Activated T-helper 2 cell treated with anti-CD3 and anti-CD28 coated beads, Interferon-gamma antibody, Interleukin-2, Interleukin-4, amounts not matched to agents 10 μg/mL and 5 μg/mL and 100 μg/mL, durations not matched to agents 14 hours and 24 hours and 36 hours (primary cell): Measurements from ENCODE around the gene ACE2. TPM values are rescaled to one million over a fixed set of nuclear protein-coding genes. Genes with fewer than 3 reads are reported as not detected.

Experiments
- DNase-seq: peaks from one replicate; pipeline ENCODE4 v3.0.0; 2021; ENCODE audit warnings: low spot score
- H3K27ac Mint-ChIP-seq: one replicate; pipeline ENCODE4 v1.8.0; 2021; ENCODE audit warnings: mixed read lengths
- H3K27me3 Mint-ChIP-seq: one replicate; pipeline ENCODE4 v1.8.0; 2021; ENCODE audit warnings: low read depth, mixed read lengths
- H3K36me3 Mint-ChIP-seq: one replicate; pipeline ENCODE4 v1.8.0; 2021; ENCODE audit warnings: low read depth, mixed read lengths
- H3K4me1 Mint-ChIP-seq: one replicate; pipeline ENCODE4 v1.8.0; 2021; ENCODE audit warnings: low read depth, mixed read lengths
- H3K4me3 Mint-ChIP-seq: one replicate; pipeline ENCODE4 v1.8.0; 2021; ENCODE audit warnings: low read depth, mild to moderate bottlenecking, moderate library complexity, mixed read lengths
- H3K9me3 Mint-ChIP-seq: one replicate; pipeline ENCODE4 v1.8.0; 2021; ENCODE audit warnings: mixed read lengths
- intact Hi-C: fragments of 100-400 bp; cut with micrococcal nuclease; formaldehyde crosslinking; loops from one replicate; pipeline ENCODE4 v1.15.1; 2023
- total RNA-seq: library from RNA; stranded (reverse); gene quantifications from 2 replicates; pipeline ENCODE4 v1.2.3, GENCODE V29; 2022

Gene ACE2
- total RNA-seq, 1 donor from 2014 or later: not detected

- Mint-ChIP-seq H3K36me3 (no peaks in the 10 kb centered on the region), H3K27ac (no peak overlapping the region), H3K27me3 (peaks cover 9% of the 10 kb centered on the region), H3K4me3 (no peak overlapping the region), H3K9me3 (no peaks in the 10 kb centered on the region), H3K4me1 (no peaks in the 10 kb centered on the region)
- intact Hi-C loops: no loop called here
- DNase-seq: no peak
Observed at GRCh38 chrX:15523088-15523487, 77.7 kb downstream of the ACE2 start.

GRCh38 chrX:15522464-15522863 is 78.3 kb downstream of the ACE2 start:
- Mint-ChIP-seq H3K4me3 (no peak overlapping the region), H3K27ac (no peak overlapping the region), H3K4me1 (no peaks in the 10 kb centered on the region), H3K36me3 (no peaks in the 10 kb centered on the region), H3K27me3 (peaks cover 9% of the 10 kb centered on the region), H3K9me3 (no peaks in the 10 kb centered on the region)
- no peak for DNase-seq
- intact Hi-C loops: no loop called here

- H3K9me3 Mint-ChIP-seq: no peaks in the 10 kb centered on the region
- intact Hi-C loops: no loop called here
- no peak overlapping the region for H3K4me3 Mint-ChIP-seq
- H3K36me3 Mint-ChIP-seq: no peaks in the 10 kb centered on the region
- H3K27ac Mint-ChIP-seq: no peak overlapping the region
- no peak for DNase-seq
- H3K4me1 Mint-ChIP-seq: no peaks in the 10 kb centered on the region
- H3K27me3 Mint-ChIP-seq: peaks cover 5% of the 10 kb centered on the region
Observed at GRCh38 chrX:15515931-15516330, 84.8 kb downstream of the ACE2 start.

GRCh38 chrX:15514279-15514678 is 86.5 kb downstream of the ACE2 start:
- Mint-ChIP-seq H3K4me3 (no peak overlapping the region), H3K27ac (no peak overlapping the region), H3K27me3 (peaks cover 7% of the 10 kb centered on the region), H3K9me3 (no peaks in the 10 kb centered on the region), H3K4me1 (no peaks in the 10 kb centered on the region), H3K36me3 (no peaks in the 10 kb centered on the region)
- no peak for DNase-seq
- intact Hi-C loops: no loop called here

DNA sequence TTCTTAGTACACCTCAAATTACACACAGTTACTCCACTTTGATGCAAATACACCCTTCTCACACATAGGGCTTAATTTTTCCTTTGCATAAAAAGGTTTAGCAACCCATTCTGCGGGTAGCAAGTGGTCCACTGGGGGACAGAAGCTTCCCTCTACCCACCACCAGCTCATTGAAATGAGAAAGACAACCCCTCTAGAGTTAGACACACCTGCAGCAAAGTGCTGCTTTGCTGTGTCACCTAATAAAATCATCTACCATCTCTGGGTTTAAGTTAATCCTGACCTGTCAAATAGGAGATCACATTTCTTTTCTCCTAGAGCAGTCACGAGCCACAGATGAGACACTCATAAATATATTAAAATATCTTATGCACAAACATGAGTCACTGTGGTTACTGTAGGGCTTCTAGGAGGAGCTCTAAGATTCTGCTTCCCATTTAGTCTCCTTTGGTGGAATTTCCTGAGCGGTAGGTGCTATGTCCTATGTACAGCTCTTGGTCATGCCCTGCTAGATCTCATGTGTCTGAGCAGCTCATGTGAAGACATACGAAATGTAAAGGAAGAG is 88.3 kb downstream of the ACE2 start:
- peaks cover 6% of the 10 kb centered on the region for H3K27me3 Mint-ChIP-seq
- no peaks in the 10 kb centered on the region for H3K9me3 Mint-ChIP-seq
- H3K27ac Mint-ChIP-seq: no peak overlapping the region
- intact Hi-C loops: no loop called here
- no peak overlapping the region for H3K4me3 Mint-ChIP-seq
- no peaks in the 10 kb centered on the region for H3K4me1 Mint-ChIP-seq
- DNase-seq: no peak
- H3K36me3 Mint-ChIP-seq: no peaks in the 10 kb centered on the region

- Mint-ChIP-seq H3K4me1 (no peaks in the 10 kb centered on the region), H3K36me3 (no peaks in the 10 kb centered on the region), H3K4me3 (no peak overlapping the region), H3K27ac (no peak overlapping the region), H3K9me3 (no peaks in the 10 kb centered on the region), H3K27me3 (peaks cover 6% of the 10 kb centered on the region)
- intact Hi-C loops: no loop called here
- DNase-seq: no peak
Observed at GRCh38 chrX:15511563-15511962, 89.2 kb downstream of the ACE2 start.

Other genes starting within 250 kb of the ACE2 start
- gene VEGFD, start 216.5 kb downstream of the ACE2 start, total RNA-seq: not detected in 2 replicates
- 5.1 and 5.9 TPM in 2 replicates for gene PIR, start 107.6 kb downstream of the ACE2 start, total RNA-seq
- gene BMX, start 100.2 kb downstream of the ACE2 start, total RNA-seq: not detected in 2 replicates
- 0.23 and 0.25 TPM in 2 replicates for gene CLTRN, start 63.8 kb upstream of the ACE2 start, total RNA-seq
- 5.2 and 8.0 TPM in 2 replicates for gene CA5B, start 137.3 kb upstream of the ACE2 start, total RNA-seq
- gene ZRSR2, start 189.5 kb upstream of the ACE2 start, total RNA-seq: 18.7 and 20.3 TPM in 2 replicates